IMR-90 (cell line): ENCODE data around the gene CYP4F22. TPM values are rescaled to one million over a fixed set of nuclear protein-coding genes. Genes with fewer than 3 reads are reported as not detected.

Source experiments
- ATAC-seq: fragments of 200-7000 bp; cut with Tn5 transposase; 2 replicates; pipeline ENCODE4 v1.9.1; 2020; ENCODE audit warnings: low read depth, mild to moderate bottlenecking, moderate library complexity
- BruUV-seq: library from RNA; stranded (reverse); fragments of 400-500 nt; replicated peaks from 2 replicates; lab custom pipeline; 2021; lab: Mats Ljungman, UMichigan
- CTCF ChIA-PET: fragments of 300-600 bp; formaldehyde crosslinking; extraction: SDS; loops from one replicate; lab custom pipeline; 2021; ENCODE audit warnings: antibody characterized with exemption; lab: Yijun Ruan, JAX
- POLR2A ChIA-PET: fragments of 300-600 bp; sonication (Branson Sonifier 250); formaldehyde crosslinking; loops from one replicate; lab custom pipeline; 2022; ENCODE audit warnings: antibody characterized with exemption; ENCODE audit not compliant: unreplicated experiment; lab: Charles Lee
- DNase-seq: peaks from one replicate; pipeline ENCODE4 v3.0.0; 2013
- H2AFZ ChIP-seq: replicated peaks from 2 replicates; pipeline ENCODE3; 2013; ENCODE audit warnings: low read length, mild to moderate bottlenecking; ENCODE audit not compliant: poor library complexity
- H2AK5ac ChIP-seq: 2 replicates; pipeline ENCODE4 v1.6.1; 2013; ENCODE audit warnings: low read depth, low read length, inconsistent platforms
- H2AK9ac ChIP-seq: replicated peaks from 2 replicates; pipeline ENCODE3; 2013; ENCODE audit warnings: mild to moderate bottlenecking, low read depth, low read length, moderate library complexity; ENCODE audit not compliant: poor library complexity
- H2BK120ac ChIP-seq: 2 replicates; pipeline ENCODE4 v1.6.1; 2013; ENCODE audit warnings: low read depth, low read length, inconsistent platforms
- H2BK15ac ChIP-seq: 3 replicates; pipeline ENCODE4 v1.6.1; 2013; ENCODE audit warnings: low read depth, low read length, inconsistent platforms
- H2BK20ac ChIP-seq: 2 replicates; pipeline ENCODE4 v1.6.1; 2013; ENCODE audit warnings: low read depth, mild to moderate bottlenecking, inconsistent platforms, low read length, moderate library complexity
- H2BK5ac ChIP-seq: 2 replicates; pipeline ENCODE4 v1.6.1; 2013; ENCODE audit warnings: mild to moderate bottlenecking, low read depth, low read length, inconsistent platforms; ENCODE audit not compliant: poor library complexity, severe bottlenecking
- H3K14ac ChIP-seq: replicated peaks from 2 replicates; pipeline ENCODE4 v1.6.1; 2013; ENCODE audit warnings: low read depth, low read length, inconsistent platforms
- H3K18ac ChIP-seq: 2 replicates; pipeline ENCODE4 v1.6.1; 2013; ENCODE audit warnings: low read depth, low read length, control low read depth
- H3K23ac ChIP-seq: 2 replicates; pipeline ENCODE4 v1.6.1; 2013; ENCODE audit warnings: low read depth, low read length, inconsistent platforms
- H3K27ac ChIP-seq: 2 replicates; pipeline ENCODE4 v1.5.1; 2013; ENCODE audit warnings: mild to moderate bottlenecking, control low read depth, low read length; ENCODE audit not compliant: insufficient read depth
- H3K27me3 ChIP-seq: 2 replicates; pipeline ENCODE4 v1.6.1; 2013; ENCODE audit warnings: low read length; ENCODE audit not compliant: control insufficient read depth, insufficient read depth
- H3K36me3 ChIP-seq: 2 replicates; pipeline ENCODE4 v1.6.1; 2013; ENCODE audit warnings: low read length, mixed read lengths; ENCODE audit not compliant: control insufficient read depth, insufficient read depth
- H3K4ac ChIP-seq: 2 replicates; pipeline ENCODE4 v1.6.1; 2013; ENCODE audit warnings: low read depth, low read length, inconsistent platforms
- H3K4me1 ChIP-seq: 2 replicates; pipeline ENCODE4 v1.6.1; 2013; ENCODE audit warnings: low read length, mixed read lengths; ENCODE audit not compliant: control insufficient read depth, insufficient read depth
- H3K4me2 ChIP-seq: 2 replicates; pipeline ENCODE4 v1.6.1; 2013; ENCODE audit warnings: low read depth, mild to moderate bottlenecking, control low read depth, low read length, moderate library complexity
- H3K4me3 ChIP-seq: 2 replicates; pipeline ENCODE4 v1.5.1; 2013; ENCODE audit warnings: low read depth, mild to moderate bottlenecking, control low read depth, low read length, moderate library complexity; ENCODE audit not compliant: insufficient read depth
- H3K56ac ChIP-seq: 2 replicates; pipeline ENCODE4 v1.6.1; 2013; ENCODE audit warnings: low read length, inconsistent platforms; ENCODE audit not compliant: insufficient read depth; ENCODE audit errors: extremely low read depth
- H3K79me1 ChIP-seq, 2 experiments: 2 replicates each; pipeline ENCODE4 v1.6.1; 2013; ENCODE audit warnings: low read length in 2 of 2, inconsistent platforms in 1 of 2, low read depth in 1 of 2
- H3K9ac ChIP-seq: 2 replicates; pipeline ENCODE4 v1.6.1; 2013; ENCODE audit warnings: low read depth, low read length, control low read depth
- H3K9me1 ChIP-seq: 2 replicates; pipeline ENCODE4 v1.6.1; 2013; ENCODE audit warnings: low read length, inconsistent platforms; ENCODE audit not compliant: insufficient read depth
- H3K9me3 ChIP-seq: 2 replicates; pipeline ENCODE4 v1.6.1; 2013; ENCODE audit warnings: low read length; ENCODE audit not compliant: control insufficient read depth, insufficient read depth
- H4K20me1 ChIP-seq: 2 replicates; pipeline ENCODE4 v1.6.1; 2013; ENCODE audit warnings: low read length, inconsistent platforms; ENCODE audit not compliant: insufficient read depth
- H4K5ac ChIP-seq: 2 replicates; pipeline ENCODE4 v1.6.1; 2013; ENCODE audit warnings: mild to moderate bottlenecking, low read depth, low read length, control low read depth
- H4K8ac ChIP-seq, 2 experiments: 2 replicates each; pipeline ENCODE4 v1.6.1; 2013; ENCODE audit warnings: low read depth in 2 of 2, low read length in 2 of 2, control low read depth in 1 of 2, inconsistent platforms in 1 of 2
- H4K91ac ChIP-seq: 2 replicates; pipeline ENCODE4 v1.6.1; 2013; ENCODE audit warnings: low read depth, low read length, inconsistent platforms; ENCODE audit not compliant: insufficient read depth
- BHLHE40 ChIP-seq: fragments of 150-350 bp; IDR thresholded peaks from 2 replicates; pipeline ENCODE4 v1.6.1; 2016; ENCODE audit warnings: mild to moderate bottlenecking, low read depth, low read length
- CEBPB ChIP-seq: IDR thresholded peaks from 2 replicates; pipeline ENCODE4 v1.6.1; 2012; ENCODE audit warnings: low read depth, low read length, improper control_type of control experiment
- CHD1 ChIP-seq: IDR thresholded peaks from 2 replicates; pipeline ENCODE4 v1.6.1; 2012; ENCODE audit warnings: low read depth, low read length, improper control_type of control experiment
- CTCF ChIP-seq: conservative IDR thresholded peaks from 2 replicates; pipeline ENCODE4 v1.5.1; 2012; ENCODE audit warnings: mild to moderate bottlenecking, low read depth, low read length, improper control_type of control experiment
- ELK1 ChIP-seq: fragments of 150-350 bp; IDR thresholded peaks from 2 replicates; pipeline ENCODE4 v1.6.1; 2016; ENCODE audit warnings: low read depth, mild to moderate bottlenecking, low read length, moderate library complexity, borderline replicate concordance
- FOS ChIP-seq: fragments of 150-350 bp; IDR thresholded peaks from 2 replicates; pipeline ENCODE4 v1.6.1; 2016; ENCODE audit warnings: low read depth, low read length
- MAFK ChIP-seq: IDR thresholded peaks from 2 replicates; pipeline ENCODE4 v1.6.1; 2012; ENCODE audit warnings: low read depth, low read length, improper control_type of control experiment
- MAZ ChIP-seq: IDR thresholded peaks from 2 replicates; pipeline ENCODE4 v1.6.1; 2012; ENCODE audit warnings: low read depth, mild to moderate bottlenecking, low read length, improper control_type of control experiment, moderate library complexity, borderline replicate concordance
- MXI1 ChIP-seq: IDR thresholded peaks from 2 replicates; pipeline ENCODE4 v1.6.1; 2012; ENCODE audit warnings: low read depth, mild to moderate bottlenecking, low read length, moderate library complexity, borderline replicate concordance
- NFE2L2 ChIP-seq: fragments of 150-350 bp; IDR thresholded peaks from 2 replicates; pipeline ENCODE4 v1.6.1; 2016; ENCODE audit warnings: low read depth, mild to moderate bottlenecking, low read length
- POLR2A ChIP-seq: IDR thresholded peaks from 2 replicates; pipeline ENCODE4 v1.6.1; 2012; ENCODE audit warnings: mild to moderate bottlenecking, low read depth, low read length
- RAD21 ChIP-seq: IDR thresholded peaks from 2 replicates; pipeline ENCODE4 v1.6.1; 2012; ENCODE audit warnings: low read length, improper control_type of control experiment
- RCOR1 ChIP-seq: IDR thresholded peaks from 2 replicates; pipeline ENCODE4 v1.6.1; 2012; ENCODE audit warnings: mild to moderate bottlenecking, low read length, improper control_type of control experiment; ENCODE audit not compliant: insufficient replicate concordance
- RFX5 ChIP-seq: IDR thresholded peaks from 2 replicates; pipeline ENCODE4 v1.8.0; 2012; ENCODE audit warnings: low read depth, mild to moderate bottlenecking, low read length, moderate library complexity
- SMC3 ChIP-seq: fragments of 150-350 bp; IDR thresholded peaks from 2 replicates; pipeline ENCODE4 v1.6.1; 2016; ENCODE audit warnings: low read depth, mild to moderate bottlenecking, antibody characterized with exemption, low read length, moderate library complexity
- WGBS, 2 experiments: methylation state at CpG; one replicate each; pipeline versions ENCODE4 v1.1.5 to v1.1.7; 2013; ENCODE audit warnings: missing lambda C conversion rate in 2 of 2; ENCODE audit not compliant: insufficient read length in 1 of 2; ENCODE audit errors: extremely low coverage in 2 of 2; 5-methylcytosine and 5-hydroxymethylcytosine counted together
- dilution Hi-C: fragments of 300-500 bp; cut with HindIII; formaldehyde crosslinking; loops from one replicate; pipeline ENCODE4 v1.14.3; 2018; ENCODE audit warnings: low sequenced_read_pairs; ENCODE audit not compliant: unreplicated experiment
- in situ Hi-C: fragments of 300-500 bp; cut with MboI; formaldehyde crosslinking; loops from 3 replicates; pipeline ENCODE4 v1.14.3; 2019; ENCODE audit warnings: low sequenced_read_pairs, inconsistent platforms, mixed read lengths
- intact Hi-C: fragments of 100-400 bp; cut with micrococcal nuclease; formaldehyde crosslinking; loops from 2 replicates; pipeline ENCODE4 v1.10.0; 2022
- polyA plus RNA-seq, 3 experiments: library from polyadenylated mRNA; depleted of rRNA; stranded (reverse); fragments of >200 nt; gene quantifications; 2 replicates each; pipeline ENCODE4 v1.2.3, GENCODE V29; 2012; ENCODE audit warnings: low replicate concordance in 1 of 3
- total RNA-seq: library from RNA; depleted of rRNA; stranded (reverse); fragments of >200 nt; gene quantifications from 2 replicates; pipeline ENCODE4 v1.2.3, GENCODE V29; 2012
- TF ChIP-seq, protein P1 (sequence below): fragments of 150-350 bp; IDR thresholded peaks from 2 replicates; pipeline ENCODE4 v1.6.1; 2017; ENCODE audit warnings: mild to moderate bottlenecking, antibody characterized with exemption, low read length, low read depth

CYP4F22 gene
- total and polyA plus RNA-seq, 2 of the 4 experiments (the other 2 are of a cell fraction): not detected

DNA sequence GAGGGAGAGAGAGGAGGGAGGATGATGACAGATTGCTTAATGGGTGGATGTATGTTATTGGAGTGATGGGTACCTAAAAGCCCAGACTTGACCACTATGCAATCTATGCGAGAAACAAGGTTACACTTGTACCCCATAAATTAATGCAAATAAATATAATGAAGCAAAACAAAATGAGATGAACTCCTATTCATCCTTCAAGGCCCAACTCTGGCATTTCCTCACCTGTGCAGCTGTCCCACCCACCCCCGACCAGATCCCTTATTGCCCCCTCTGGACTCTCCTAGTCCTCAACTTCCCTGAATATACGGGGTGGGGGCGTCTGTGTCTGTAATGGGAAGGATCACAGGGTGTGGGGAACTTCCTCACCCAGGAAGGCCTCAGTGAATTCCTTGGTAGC lies 33.2 kb upstream of the CYP4F22 start:
- H4K8ac ChIP-seq: no peak overlapping the region
- BruUV-seq: no TSS peak
- no peaks in the 10 kb centered on the region for H3K9me1 ChIP-seq
- dilution Hi-C loops (no loop called here), in situ Hi-C loops (no loop called here), intact Hi-C loops (no loop called here)
- no peak overlapping the region for H3K4me2 ChIP-seq
- no peak overlapping the region for H3K4ac ChIP-seq
- no peak overlapping the region for H2BK120ac ChIP-seq
- no peak overlapping the region for H3K18ac ChIP-seq
- no peaks in the 10 kb centered on the region for H3K9me3 ChIP-seq
- no peaks in the 10 kb centered on the region for H3K27me3 ChIP-seq
- H3K4me1 ChIP-seq: no peaks in the 10 kb centered on the region
- no peaks in the 10 kb centered on the region for H4K20me1 ChIP-seq
- no peak overlapping the region for H4K5ac ChIP-seq
- no peak overlapping the region for H3K4me3 ChIP-seq
- DNase-seq (no peak), ATAC-seq (no peak)
- no peak overlapping the region for H3K14ac ChIP-seq
- H2BK20ac ChIP-seq: no peak overlapping the region
- no peak for TF ChIP-seq RAD21
- no peak for TF ChIP-seq BHLHE40
- no peak for TF ChIP-seq NFE2L2
- no peak for TF ChIP-seq MXI1
- no peak for TF ChIP-seq MAZ
- no peak for TF ChIP-seq CHD1
- no peak for TF ChIP-seq RCOR1
- no peak for TF ChIP-seq CTCF
- TF ChIP-seq MAFK: no peak
- no peak for TF ChIP-seq FOS
- no peak for TF ChIP-seq RFX5
- no peak for TF ChIP-seq CEBPB
- TF ChIP-seq ELK1: no peak
- TF ChIP-seq, protein P1, sequence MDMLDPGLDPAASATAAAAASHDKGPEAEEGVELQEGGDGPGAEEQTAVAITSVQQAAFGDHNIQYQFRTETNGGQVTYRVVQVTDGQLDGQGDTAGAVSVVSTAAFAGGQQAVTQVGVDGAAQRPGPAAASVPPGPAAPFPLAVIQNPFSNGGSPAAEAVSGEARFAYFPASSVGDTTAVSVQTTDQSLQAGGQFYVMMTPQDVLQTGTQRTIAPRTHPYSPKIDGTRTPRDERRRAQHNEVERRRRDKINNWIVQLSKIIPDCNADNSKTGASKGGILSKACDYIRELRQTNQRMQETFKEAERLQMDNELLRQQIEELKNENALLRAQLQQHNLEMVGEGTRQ: no peak
- TF ChIP-seq POLR2A: no peak
- TF ChIP-seq SMC3: no peak
- CTCF ChIA-PET: no interaction called here
- POLR2A ChIA-PET: no interaction called here
- H2BK5ac ChIP-seq: no peak overlapping the region
- no peak overlapping the region for H3K27ac ChIP-seq
- no peak overlapping the region for H3K56ac ChIP-seq
- H2AK5ac ChIP-seq: no peak overlapping the region
- H2AFZ ChIP-seq: no peak overlapping the region
- H3K23ac ChIP-seq: no peak overlapping the region
- H2BK15ac ChIP-seq: no peak overlapping the region
- WGBS, 2 experiments: no CpG with 5 or more reads among the region's 4 CpGs
- no peak overlapping the region for H2AK9ac ChIP-seq
- no peak overlapping the region for H3K9ac ChIP-seq
- no peak overlapping the region for H4K91ac ChIP-seq
- no peaks in the 10 kb centered on the region for H3K79me1 ChIP-seq
- H3K36me3 ChIP-seq: no peaks in the 10 kb centered on the region
